Epithelial cell of esophagus (primary cell): Measurements from ENCODE around the gene BTBD6.

Source experiments
- DNase-seq: peaks from one replicate; pipeline ENCODE4 v3.0.0; 2010; ENCODE audit warnings: low read depth
- H3K4me3 ChIP-seq: 2 replicates; pipeline ENCODE4 v1.5.1; 2011; ENCODE audit warnings: mild to moderate bottlenecking, low read length, control low read depth
- CTCF ChIP-seq: IDR thresholded peaks from 2 replicates; pipeline ENCODE4 v1.5.1; 2011; ENCODE audit warnings: low read depth, mild to moderate bottlenecking, low read length, control low read depth, inconsistent platforms; ENCODE audit not compliant: insufficient read depth; ENCODE audit errors: missing control alignments

BTBD6 gene

GRCh38 chr14:105248368-105249181 is at the start of gene BTBD6:
TSS of gene BTBD6 (plus strand) at chr14:105248533. CDS start at chr14:105248712, 179 bp downstream.
- peak within 1 kb of the TSS; percentile 51 for H3K4me3 ChIP-seq
- DNase-seq: peak; percentile 87
- no peak for TF ChIP-seq CTCF

- DNase-seq: no peak
- TF ChIP-seq CTCF: no peak
Measured at GRCh38 chr14:105198588-105198987, 49.7 kb upstream of the BTBD6 start.

GRCh38 chr14:105199093-105199492 is 49.2 kb upstream of the BTBD6 start:
- no peak for DNase-seq
- no peak for TF ChIP-seq CTCF
- no peak overlapping the region for H3K4me3 ChIP-seq

More at GRCh38 chr14:105198588-105198987, 49.7 kb upstream of the BTBD6 start:
- no peak overlapping the region for H3K4me3 ChIP-seq

GRCh38 chr14:105200074-105200473 is 48.3 kb upstream of the BTBD6 start:
- H3K4me3 ChIP-seq: no peak overlapping the region
- DNase-seq: no peak
- no peak for TF ChIP-seq CTCF

- H3K4me3 ChIP-seq: no peak overlapping the region
- DNase-seq: no peak
- TF ChIP-seq CTCF: no peak
Measured at GRCh38 chr14:105200641-105201040, 47.7 kb upstream of the BTBD6 start.

GRCh38 chr14:105201156-105201924 is 47.0 kb upstream of the BTBD6 start:
- no peak for DNase-seq
- TF ChIP-seq CTCF: peak; percentile 3
- no peak overlapping the region for H3K4me3 ChIP-seq
